GM19099 (cell line): ENCODE results near the gene LYPD4.

Experiments used
- POLR2A ChIP-seq: IDR thresholded peaks from 3 replicates; pipeline ENCODE4 v1.6.1; 2011; ENCODE audit warnings: low read depth; ENCODE audit not compliant: insufficient read length; ENCODE audit errors: extremely low read depth

The LYPD4 gene

GRCh38 chr19:41845051-41845590 lies 638 bp upstream of the LYPD4 start:
- TF ChIP-seq POLR2A = no peak

DNA sequence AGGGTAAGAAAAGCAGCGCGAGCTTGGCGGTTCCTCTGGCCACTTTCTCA lies 343 bp upstream of the LYPD4 start, which contains the start of gene DMRTC2:
TSS of gene DMRTC2 (plus strand) at position 42 of the 50 bp plus-strand sequence. CDS start 2,387 bp downstream, outside the sequence.
- no peak for TF ChIP-seq POLR2A

DNA sequence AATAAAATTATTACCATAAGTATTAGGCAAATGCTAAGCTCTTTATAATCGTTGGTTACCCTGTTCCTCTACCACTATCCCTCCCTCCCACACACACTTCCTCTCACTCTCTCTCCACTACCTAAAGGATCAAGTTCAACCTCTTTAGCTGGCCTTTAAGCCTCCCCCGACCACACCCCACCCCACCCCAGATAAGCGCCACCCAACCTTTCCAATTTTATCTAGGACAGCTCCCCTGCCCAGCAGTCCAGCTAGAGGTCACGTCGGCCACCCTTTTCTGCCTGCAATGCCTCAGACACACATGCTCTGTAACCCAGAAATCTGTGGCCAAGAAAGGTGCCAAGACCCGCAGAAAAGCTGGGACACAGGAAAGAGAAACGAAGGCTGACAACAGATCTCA lies 1.1 kb downstream of the LYPD4 start:
- TF ChIP-seq POLR2A = no peak

GRCh38 chr19:41839211-41839610 lies 5.3 kb downstream of the LYPD4 start:
- TF ChIP-seq POLR2A = no peak

GRCh38 chr19:41837981-41838708 lies 6.3 kb downstream of the LYPD4 start:
- no peak for TF ChIP-seq POLR2A

- TF ChIP-seq POLR2A = no peak
Observed at GRCh38 chr19:41821003-41821735, 23.3 kb downstream of the LYPD4 start.

DNA sequence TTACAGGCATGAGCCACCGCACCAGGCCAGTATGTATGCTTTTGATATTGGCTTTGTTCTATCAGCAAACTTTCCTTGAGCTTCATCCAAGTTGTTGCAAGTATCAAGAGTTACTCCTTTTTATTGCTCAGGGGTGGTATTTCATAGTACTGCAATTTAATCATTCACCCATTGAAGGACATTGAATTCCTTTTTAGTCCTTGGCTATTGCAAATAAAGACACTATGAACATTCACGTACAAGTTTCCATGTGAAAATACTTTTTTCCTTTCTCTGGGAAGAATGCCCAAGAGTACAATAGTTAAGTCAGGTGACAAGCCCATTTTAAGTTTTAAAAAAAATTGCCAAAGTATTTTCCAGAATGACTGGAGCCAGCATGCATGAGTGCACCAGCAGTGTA lies 27.7 kb downstream of the LYPD4 start:
- no peak for TF ChIP-seq POLR2A

DNA sequence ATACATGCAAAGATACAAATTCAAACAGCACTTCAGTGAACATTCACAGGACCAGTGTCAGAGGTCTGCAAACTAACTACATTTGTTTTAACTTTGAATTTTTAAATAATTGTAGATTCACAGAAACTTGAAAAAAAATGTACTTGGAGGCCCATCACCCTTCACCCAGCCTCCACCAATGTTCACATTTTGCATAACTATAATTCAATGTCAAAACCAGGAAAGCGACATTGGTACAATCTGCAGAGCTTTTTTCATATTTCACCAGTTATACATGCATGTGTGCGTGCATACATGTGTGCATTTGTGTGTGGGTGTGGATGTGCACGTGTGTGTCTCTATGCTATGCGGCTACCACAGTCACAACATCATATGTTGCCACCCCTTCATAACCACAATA lies 29.2 kb downstream of the LYPD4 start:
- TF ChIP-seq POLR2A = no peak

DNA sequence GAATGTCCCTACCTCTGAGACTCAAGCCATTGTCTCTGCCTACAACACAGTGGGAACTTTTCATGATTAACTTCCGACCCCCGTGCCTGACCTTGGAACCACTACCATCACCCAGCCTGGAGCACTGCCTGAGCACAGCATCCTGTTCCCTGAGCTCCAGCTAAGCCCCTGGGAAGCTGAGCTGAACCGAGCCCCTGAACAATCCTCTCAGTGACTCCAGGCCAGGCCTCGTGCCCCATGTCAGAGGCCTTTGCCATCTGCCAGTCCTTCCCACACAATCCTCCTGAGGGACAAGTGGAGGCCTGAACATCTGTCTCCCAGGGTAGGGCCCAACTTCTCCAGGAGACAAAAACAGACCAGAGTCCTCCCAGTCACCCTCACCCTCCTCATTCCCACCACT lies 30.6 kb downstream of the LYPD4 start:
- TF ChIP-seq POLR2A = no peak

DNA sequence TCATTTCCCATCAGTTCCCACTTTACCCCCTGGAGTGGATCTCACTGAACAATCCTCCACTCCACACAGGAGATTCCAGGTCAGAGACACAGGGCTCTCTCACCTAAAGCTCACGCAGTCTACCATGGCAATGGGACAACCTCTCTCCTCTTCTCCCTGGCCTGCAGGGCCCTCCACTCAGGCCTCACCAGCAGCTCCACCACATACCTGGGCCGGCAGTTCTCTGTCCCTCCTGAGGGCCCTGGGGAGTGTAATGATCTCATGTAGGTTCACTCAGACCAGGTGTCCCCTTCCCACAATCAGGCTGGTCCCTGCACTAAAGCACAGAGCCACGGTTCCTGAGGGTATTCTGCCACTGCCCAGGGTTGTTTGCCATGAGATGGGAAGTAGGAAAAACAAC lies 32.5 kb downstream of the LYPD4 start:
- no peak for TF ChIP-seq POLR2A

DNA sequence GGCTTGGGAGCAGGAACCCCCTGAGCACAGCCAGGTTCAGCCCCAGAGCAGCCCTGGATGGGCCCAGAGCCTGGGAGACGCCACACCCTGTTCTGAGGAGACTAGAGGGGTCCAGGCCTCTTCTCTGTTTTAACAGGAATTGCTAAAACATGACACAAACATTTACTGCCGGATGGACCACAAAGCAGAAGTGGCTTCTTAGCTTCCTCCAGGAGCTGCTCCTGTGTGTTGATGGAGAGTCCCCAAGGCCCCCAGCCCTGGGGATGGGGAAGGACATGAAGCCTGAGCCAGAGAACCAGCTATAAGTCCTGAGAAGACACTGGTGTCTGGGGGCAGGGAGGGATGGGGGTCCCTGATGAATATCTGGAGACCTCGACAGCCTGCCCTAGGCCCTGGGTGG lies 33.4 kb downstream of the LYPD4 start:
- TF ChIP-seq POLR2A = no peak

DNA sequence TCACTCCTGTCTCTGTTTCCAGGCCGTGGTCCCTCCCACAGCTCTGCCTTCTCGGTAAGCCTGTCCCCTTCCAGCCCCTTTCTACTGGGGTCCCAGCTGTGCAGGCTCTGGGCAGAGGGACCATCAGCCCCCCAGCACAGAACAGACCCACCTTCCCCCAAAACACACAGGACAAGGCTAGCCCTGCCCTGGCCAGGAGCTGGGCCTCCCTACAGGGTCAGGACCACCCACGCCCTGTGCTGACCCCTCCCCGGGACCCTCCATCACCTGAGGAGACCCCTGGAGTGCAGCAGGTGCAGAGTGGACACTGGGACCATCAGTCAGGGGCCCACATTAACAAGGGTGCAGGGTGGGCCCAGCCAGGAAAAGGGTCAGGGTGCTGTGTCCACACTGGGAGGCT lies 34.2 kb downstream of the LYPD4 start:
- TF ChIP-seq POLR2A = no peak

DNA sequence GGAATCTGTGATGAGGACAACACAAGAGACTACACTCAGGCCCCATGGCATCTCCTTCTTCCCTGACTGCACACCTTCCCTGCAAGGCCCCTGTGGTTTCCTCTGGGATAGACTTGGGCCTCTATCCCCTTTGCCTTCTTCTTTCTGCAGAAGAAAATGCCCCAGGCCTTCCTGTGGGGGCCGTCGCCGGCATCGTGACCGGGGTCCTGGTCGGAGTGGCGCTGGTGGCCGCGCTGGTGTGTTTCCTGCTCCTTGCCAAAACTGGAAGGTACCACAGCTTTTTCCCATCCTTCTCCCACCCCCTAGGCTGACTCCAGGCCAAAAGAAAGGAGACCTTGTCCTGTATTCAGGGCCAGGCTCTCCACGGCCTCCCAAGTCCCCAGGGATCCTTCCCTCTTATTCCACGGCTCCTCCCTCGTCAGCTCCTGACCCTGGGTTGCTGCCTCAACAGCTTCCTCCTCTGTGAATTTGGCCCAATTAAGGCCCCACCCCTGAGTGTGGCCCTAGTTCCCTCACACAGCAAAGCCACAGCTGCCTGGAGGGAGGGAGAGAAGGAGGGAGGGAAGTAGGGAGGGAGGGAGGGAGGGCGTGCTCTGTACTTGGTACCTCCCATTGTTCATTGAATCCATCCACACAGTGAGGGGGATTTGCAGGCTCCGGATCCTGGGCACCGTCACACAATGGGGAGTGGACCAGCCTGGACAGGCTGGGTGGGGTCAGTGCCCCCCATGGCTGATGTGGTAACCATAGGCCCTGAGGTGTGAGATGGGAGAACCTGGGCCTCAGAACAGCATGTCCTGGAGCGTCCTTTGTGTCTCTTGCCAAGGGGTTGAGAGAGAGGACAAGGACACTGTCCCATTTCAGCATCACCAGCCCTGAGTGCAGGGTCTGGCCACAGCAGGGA lies 35.6 kb downstream of the LYPD4 start:
- TF ChIP-seq POLR2A = no peak

DNA sequence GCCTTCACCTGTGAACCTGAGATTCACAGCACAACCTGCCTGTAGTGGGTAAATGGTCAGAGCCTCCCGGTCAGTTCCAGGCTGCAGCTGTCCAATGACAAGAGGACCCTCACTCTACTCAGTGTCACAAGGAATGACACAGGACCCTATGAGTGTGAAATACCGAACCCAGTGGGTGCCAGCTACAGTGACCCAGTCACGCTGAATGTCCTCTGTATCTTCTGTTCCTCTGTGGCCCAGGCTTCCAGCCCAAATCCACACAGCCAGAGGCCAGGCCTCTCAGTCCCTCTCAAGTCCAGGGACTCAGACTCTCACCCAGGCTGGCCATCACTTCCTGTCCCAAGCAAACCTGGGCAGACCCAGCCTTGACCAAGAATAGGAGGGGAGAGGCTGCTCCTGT lies 37.3 kb downstream of the LYPD4 start:
- TF ChIP-seq POLR2A = no peak

DNA sequence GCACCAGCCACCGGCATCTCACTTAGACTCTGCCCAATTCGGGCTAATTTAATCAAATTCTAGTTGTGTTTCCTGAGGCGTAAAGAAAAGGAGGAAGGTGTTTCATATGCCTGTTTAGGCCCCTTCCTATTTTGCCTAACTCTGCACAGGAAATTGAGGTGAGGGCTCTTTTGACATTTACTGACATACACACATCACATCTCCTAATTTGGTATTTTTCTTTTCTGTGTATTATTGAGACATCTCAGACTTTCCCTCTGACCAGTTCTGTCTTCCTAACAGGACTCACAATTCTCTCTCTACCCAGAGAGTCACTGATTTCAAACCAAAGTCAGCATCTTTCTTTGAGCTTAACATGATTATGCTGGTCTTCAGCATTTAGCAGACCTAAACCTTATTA lies 40.1 kb downstream of the LYPD4 start:
- TF ChIP-seq POLR2A = no peak

DNA sequence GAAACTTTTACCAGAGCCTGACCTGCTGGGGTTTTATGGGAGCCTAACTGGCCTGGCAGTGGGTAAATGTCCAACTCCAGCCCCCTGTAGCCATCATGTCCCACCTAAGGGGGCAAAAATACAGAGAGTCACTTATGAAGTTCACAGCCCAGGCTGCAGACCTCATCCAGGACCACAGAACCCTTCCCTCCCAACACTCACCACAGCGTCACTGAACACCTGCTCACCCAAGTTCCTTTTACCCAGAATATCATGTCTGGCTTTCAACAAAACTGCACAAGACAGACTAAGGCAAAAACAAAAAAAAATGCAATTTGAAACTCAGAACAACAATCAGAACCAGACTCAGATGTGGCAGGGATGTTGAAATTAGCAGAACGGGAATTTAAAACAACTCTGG lies 41.7 kb downstream of the LYPD4 start:
- no peak for TF ChIP-seq POLR2A

DNA sequence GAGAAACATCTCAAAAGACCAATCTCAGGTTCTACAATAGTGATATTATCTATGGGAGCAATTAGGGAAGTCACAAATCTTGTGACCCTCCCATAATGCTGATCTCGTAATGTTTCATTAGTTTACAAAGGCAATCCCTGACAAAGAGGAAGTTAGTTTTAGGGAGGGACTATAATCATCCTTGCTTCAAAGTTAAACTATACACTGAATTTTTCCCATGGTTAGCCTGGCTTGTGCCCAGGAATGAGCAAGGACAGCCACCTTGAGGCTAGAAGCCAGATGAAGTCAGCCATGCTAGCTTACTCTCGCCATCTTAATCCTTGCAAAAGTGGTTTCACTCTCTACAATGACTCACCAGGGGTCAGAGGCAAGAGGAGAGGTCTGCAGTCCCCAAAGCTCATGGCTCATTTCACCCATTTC lies 42.7 kb downstream of the LYPD4 start:
- TF ChIP-seq POLR2A = no peak

DNA sequence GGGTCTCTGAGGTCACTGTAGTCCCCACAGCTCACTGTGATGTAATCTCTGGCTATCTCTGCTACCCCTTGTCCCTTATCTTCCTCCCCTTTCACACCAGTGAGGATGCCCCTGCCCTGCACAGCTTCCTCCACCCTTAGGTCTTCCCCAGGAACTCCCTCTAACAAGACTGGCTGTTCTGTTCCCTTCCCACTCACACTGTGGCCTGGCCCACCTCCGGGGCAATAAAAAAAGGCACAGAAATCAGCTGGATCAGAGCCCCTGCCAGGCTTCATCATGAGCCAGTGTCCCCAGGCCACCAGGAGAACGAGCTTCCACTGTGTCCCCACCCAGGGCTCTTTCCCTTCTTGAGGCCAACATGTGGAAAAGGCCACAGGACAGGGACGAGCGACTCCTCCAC lies 43.5 kb downstream of the LYPD4 start:
- no peak for TF ChIP-seq POLR2A
